ENCODE results near the gene TEX44.

Gene TEX44

DNA sequence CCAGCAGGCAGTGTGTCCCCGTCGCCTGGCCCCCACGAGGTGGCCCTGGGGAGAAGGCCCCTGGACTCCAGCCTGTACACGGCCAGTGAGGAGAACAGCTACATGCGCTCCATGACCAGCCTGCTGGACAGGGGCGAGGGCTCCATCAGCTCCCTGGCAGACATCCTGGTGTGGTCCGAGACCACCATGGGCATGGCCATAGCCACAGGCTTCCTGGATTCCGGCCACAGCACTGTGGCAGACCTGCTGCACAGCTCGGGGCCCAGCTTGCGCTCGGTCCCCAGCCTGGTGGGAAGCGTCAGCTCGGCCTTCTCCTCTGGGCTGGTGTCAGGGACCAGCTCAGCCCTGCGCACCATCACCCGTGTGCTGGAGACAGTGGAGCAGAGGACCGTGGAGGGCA is 1.0 kb downstream of the TEX44 start:
- no peak overlapping the region for H3K4me3 ChIP-seq (ENCODE audit: low read depth, low read length)
- H3K36me3 ChIP-seq (ENCODE audit: control insufficient read depth in 2 of 2, insufficient read depth in 1 of 2, low read length in 2 of 2) = no peaks in the 10 kb centered on the region
- no peaks in the 10 kb centered on the region for H3K4me1 ChIP-seq (ENCODE audit: control insufficient read depth, insufficient read depth, low read length)
- ChIA-PET CTCF (interaction anchor here (1.6 to 6.5 kb wide), 3 partner anchors 7 to 30 kb away, joined by 5 to 44 read pairs (median 11); no protein-coding TSS in a partner anchor), POLR2A (no interaction called here)
- no peak overlapping the region for H3K27ac ChIP-seq (ENCODE audit: extremely low read depth, low read depth, low read length)
- TF ChIP-seq, protein P1, sequence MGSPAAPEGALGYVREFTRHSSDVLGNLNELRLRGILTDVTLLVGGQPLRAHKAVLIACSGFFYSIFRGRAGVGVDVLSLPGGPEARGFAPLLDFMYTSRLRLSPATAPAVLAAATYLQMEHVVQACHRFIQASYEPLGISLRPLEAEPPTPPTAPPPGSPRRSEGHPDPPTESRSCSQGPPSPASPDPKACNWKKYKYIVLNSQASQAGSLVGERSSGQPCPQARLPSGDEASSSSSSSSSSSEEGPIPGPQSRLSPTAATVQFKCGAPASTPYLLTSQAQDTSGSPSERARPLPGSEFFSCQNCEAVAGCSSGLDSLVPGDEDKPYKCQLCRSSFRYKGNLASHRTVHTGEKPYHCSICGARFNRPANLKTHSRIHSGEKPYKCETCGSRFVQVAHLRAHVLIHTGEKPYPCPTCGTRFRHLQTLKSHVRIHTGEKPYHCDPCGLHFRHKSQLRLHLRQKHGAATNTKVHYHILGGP (tag by site-specific recombination; IDR thresholded peaks at IDR 0.05) = no peak
- TF ChIP-seq ZBTB1 (tag by site-specific recombination; IDR thresholded peaks at IDR 0.05) (no peak), ZNF24 (tag by site-specific recombination; IDR thresholded peaks at IDR 0.05) (no peak), KLF1 (tag by site-specific recombination; IDR thresholded peaks at IDR 0.05) (no peak), ZNF2 (tag by site-specific recombination; IDR thresholded peaks at IDR 0.05) (no peak), ZNF777 (tag by site-specific recombination; IDR thresholded peaks at IDR 0.05; ENCODE audit: borderline replicate concordance) (no peak), ZFP37 (tag by site-specific recombination; IDR thresholded peaks at IDR 0.05) (no peak), ZNF114 (tag by site-specific recombination; IDR thresholded peaks at IDR 0.05) (no peak), ZNF341 (tag by site-specific recombination; IDR thresholded peaks at IDR 0.05; ENCODE audit: low read depth) (no peak), ZNF146 (tag by site-specific recombination; IDR thresholded peaks at IDR 0.05) (no peak), YY2 (tag by site-specific recombination; IDR thresholded peaks at IDR 0.05) (no peak), ZNF133 (tag by site-specific recombination; IDR thresholded peaks at IDR 0.05) (no peak)
- TF ChIP-seq, protein P2, sequence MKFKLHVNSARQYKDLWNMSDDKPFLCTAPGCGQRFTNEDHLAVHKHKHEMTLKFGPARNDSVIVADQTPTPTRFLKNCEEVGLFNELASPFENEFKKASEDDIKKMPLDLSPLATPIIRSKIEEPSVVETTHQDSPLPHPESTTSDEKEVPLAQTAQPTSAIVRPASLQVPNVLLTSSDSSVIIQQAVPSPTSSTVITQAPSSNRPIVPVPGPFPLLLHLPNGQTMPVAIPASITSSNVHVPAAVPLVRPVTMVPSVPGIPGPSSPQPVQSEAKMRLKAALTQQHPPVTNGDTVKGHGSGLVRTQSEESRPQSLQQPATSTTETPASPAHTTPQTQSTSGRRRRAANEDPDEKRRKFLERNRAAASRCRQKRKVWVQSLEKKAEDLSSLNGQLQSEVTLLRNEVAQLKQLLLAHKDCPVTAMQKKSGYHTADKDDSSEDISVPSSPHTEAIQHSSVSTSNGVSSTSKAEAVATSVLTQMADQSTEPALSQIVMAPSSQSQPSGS (tag by site-specific recombination; IDR thresholded peaks at IDR 0.05; ENCODE audit: low read depth) = no peak
- TF ChIP-seq, protein P3, sequence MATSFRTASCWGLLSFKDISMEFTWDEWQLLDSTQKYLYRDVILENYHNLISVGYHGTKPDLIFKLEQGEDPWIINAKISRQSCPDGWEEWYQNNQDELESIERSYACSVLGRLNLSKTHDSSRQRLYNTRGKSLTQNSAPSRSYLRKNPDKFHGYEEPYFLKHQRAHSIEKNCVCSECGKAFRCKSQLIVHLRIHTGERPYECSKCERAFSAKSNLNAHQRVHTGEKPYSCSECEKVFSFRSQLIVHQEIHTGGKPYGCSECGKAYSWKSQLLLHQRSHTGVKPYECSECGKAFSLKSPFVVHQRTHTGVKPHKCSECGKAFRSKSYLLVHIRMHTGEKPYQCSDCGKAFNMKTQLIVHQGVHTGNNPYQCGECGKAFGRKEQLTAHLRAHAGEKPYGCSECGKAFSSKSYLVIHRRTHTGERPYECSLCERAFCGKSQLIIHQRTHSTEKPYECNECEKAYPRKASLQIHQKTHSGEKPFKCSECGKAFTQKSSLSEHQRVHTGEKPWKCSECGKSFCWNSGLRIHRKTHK (tag by site-specific recombination; IDR thresholded peaks at IDR 0.05) = no peak
- TF ChIP-seq, protein P4, sequence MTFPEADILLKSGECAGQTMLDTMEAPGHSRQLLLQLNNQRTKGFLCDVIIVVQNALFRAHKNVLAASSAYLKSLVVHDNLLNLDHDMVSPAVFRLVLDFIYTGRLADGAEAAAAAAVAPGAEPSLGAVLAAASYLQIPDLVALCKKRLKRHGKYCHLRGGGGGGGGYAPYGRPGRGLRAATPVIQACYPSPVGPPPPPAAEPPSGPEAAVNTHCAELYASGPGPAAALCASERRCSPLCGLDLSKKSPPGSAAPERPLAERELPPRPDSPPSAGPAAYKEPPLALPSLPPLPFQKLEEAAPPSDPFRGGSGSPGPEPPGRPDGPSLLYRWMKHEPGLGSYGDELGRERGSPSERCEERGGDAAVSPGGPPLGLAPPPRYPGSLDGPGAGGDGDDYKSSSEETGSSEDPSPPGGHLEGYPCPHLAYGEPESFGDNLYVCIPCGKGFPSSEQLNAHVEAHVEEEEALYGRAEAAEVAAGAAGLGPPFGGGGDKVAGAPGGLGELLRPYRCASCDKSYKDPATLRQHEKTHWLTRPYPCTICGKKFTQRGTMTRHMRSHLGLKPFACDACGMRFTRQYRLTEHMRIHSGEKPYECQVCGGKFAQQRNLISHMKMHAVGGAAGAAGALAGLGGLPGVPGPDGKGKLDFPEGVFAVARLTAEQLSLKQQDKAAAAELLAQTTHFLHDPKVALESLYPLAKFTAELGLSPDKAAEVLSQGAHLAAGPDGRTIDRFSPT (tag by site-specific recombination; IDR thresholded peaks at IDR 0.05) = no peak
- TF ChIP-seq, protein P5, sequence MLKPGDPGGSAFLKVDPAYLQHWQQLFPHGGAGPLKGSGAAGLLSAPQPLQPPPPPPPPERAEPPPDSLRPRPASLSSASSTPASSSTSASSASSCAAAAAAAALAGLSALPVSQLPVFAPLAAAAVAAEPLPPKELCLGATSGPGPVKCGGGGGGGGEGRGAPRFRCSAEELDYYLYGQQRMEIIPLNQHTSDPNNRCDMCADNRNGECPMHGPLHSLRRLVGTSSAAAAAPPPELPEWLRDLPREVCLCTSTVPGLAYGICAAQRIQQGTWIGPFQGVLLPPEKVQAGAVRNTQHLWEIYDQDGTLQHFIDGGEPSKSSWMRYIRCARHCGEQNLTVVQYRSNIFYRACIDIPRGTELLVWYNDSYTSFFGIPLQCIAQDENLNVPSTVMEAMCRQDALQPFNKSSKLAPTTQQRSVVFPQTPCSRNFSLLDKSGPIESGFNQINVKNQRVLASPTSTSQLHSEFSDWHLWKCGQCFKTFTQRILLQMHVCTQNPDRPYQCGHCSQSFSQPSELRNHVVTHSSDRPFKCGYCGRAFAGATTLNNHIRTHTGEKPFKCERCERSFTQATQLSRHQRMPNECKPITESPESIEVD (tag by site-specific recombination; IDR thresholded peaks at IDR 0.05) = no peak
- TF ChIP-seq, protein P6, sequence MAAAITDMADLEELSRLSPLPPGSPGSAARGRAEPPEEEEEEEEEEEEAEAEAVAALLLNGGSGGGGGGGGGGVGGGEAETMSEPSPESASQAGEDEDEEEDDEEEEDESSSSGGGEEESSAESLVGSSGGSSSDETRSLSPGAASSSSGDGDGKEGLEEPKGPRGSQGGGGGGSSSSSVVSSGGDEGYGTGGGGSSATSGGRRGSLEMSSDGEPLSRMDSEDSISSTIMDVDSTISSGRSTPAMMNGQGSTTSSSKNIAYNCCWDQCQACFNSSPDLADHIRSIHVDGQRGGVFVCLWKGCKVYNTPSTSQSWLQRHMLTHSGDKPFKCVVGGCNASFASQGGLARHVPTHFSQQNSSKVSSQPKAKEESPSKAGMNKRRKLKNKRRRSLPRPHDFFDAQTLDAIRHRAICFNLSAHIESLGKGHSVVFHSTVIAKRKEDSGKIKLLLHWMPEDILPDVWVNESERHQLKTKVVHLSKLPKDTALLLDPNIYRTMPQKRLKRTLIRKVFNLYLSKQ (tag by site-specific recombination; IDR thresholded peaks at IDR 0.05; ENCODE audit: borderline replicate concordance) = no peak
- TF ChIP-seq, protein P7, sequence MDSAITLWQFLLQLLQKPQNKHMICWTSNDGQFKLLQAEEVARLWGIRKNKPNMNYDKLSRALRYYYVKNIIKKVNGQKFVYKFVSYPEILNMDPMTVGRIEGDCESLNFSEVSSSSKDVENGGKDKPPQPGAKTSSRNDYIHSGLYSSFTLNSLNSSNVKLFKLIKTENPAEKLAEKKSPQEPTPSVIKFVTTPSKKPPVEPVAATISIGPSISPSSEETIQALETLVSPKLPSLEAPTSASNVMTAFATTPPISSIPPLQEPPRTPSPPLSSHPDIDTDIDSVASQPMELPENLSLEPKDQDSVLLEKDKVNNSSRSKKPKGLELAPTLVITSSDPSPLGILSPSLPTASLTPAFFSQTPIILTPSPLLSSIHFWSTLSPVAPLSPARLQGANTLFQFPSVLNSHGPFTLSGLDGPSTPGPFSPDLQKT (IDR thresholded peaks at IDR 0.05; ENCODE audit: borderline replicate concordance, low read depth, low read length) = no peak
- TF ChIP-seq, protein P8, sequence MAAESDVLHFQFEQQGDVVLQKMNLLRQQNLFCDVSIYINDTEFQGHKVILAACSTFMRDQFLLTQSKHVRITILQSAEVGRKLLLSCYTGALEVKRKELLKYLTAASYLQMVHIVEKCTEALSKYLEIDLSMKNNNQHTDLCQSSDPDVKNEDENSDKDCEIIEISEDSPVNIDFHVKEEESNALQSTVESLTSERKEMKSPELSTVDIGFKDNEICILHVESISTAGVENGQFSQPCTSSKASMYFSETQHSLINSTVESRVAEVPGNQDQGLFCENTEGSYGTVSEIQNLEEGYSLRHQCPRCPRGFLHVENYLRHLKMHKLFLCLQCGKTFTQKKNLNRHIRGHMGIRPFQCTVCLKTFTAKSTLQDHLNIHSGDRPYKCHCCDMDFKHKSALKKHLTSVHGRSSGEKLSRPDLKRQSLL (tag by site-specific recombination; IDR thresholded peaks at IDR 0.05) = no peak
- TF ChIP-seq, protein P9, sequence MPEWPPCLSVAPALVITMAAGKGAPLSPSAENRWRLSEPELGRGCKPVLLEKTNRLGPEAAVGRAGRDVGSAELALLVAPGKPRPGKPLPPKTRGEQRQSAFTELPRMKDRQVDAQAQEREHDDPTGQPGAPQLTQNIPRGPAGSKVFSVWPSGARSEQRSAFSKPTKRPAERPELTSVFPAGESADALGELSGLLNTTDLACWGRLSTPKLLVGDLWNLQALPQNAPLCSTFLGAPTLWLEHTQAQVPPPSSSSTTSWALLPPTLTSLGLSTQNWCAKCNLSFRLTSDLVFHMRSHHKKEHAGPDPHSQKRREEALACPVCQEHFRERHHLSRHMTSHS (tag by site-specific recombination; IDR thresholded peaks at IDR 0.05) = no peak
- no peaks in the 10 kb centered on the region for H3K9me3 ChIP-seq (ENCODE audit: control insufficient read depth, insufficient read depth, low read depth, low read length)
